SK-N-SH (cell line): ENCODE data around the gene P2RX2. TPM values are rescaled to one million over a fixed set of nuclear protein-coding genes. Genes with fewer than 3 reads are reported as not detected.

Experiments used
- CTCF ChIA-PET: fragments of 300-600, 350-600 bp; formaldehyde crosslinking; extraction: SDS; loops from one replicate; lab custom pipeline; 2021; lab: Yijun Ruan, JAX
- POLR2A ChIA-PET: fragments of 350-600 bp; sonication (Branson Sonifier 250); formaldehyde crosslinking; extraction: SDS; loops from one replicate; lab custom pipeline; 2020; ENCODE audit warnings: antibody characterized with exemption, inconsistent platforms; lab: Yijun Ruan, JAX
- DNase-seq: peaks from one replicate; pipeline ENCODE4 v3.0.0; 2012
- H2AFZ ChIP-seq: fragments of 200-600 bp; sonication (generic); 2 replicates; pipeline ENCODE4 v1.8.1; 2016; ENCODE audit warnings: antibody characterized with exemption, mild to moderate bottlenecking, low read depth
- H3F3A ChIP-seq: fragments of 200-600 bp; sonication (generic); replicated peaks from 2 replicates; pipeline ENCODE3; 2016; ENCODE audit warnings: antibody characterized with exemption, mild to moderate bottlenecking; ENCODE audit not compliant: insufficient read depth
- H3K27ac ChIP-seq, 2 experiments: fragments of 200-500 bp in 1 of 2; fragments of 200-600 bp in 1 of 2; sonication (Bioruptor generic) in 1 of 2; sonication (generic), shearing (Covaris generic) in 1 of 2; 2 replicates each; pipeline versions ENCODE4 v1.5.1 to v1.6.1; 2014 to 2016; ENCODE audit warnings: low read depth in 2 of 2, inconsistent platforms in 1 of 2, low read length in 1 of 2, mild to moderate bottlenecking in 1 of 2, mixed read lengths in 1 of 2
- H3K27me3 ChIP-seq: fragments of 200-600 bp; sonication (generic), shearing (Covaris generic); 2 replicates; pipeline ENCODE4 v1.6.1; 2016; ENCODE audit warnings: mixed run types; ENCODE audit not compliant: insufficient read depth
- H3K36me3 ChIP-seq, 2 experiments: fragments of 200-500 bp in 1 of 2; fragments of 200-600 bp in 1 of 2; sonication (Bioruptor generic) in 1 of 2; sonication (generic) in 1 of 2; replicated peaks in 1 of 2; 2 replicates each; pipeline versions ENCODE3 to v1.5.1; 2014 to 2016; ENCODE audit warnings: low read length in 1 of 2, mild to moderate bottlenecking in 1 of 2; ENCODE audit not compliant: insufficient read depth in 2 of 2, control insufficient read depth in 1 of 2
- H3K4me1 ChIP-seq, 2 experiments: fragments of 200-500 bp in 1 of 2; fragments of 200-600 bp in 1 of 2; sonication (Bioruptor generic) in 1 of 2; sonication (generic), shearing (Covaris generic) in 1 of 2; 2 replicates each; pipeline versions ENCODE4 v1.5.1 to v1.6.1; 2014 to 2016; ENCODE audit warnings: low read depth in 1 of 2, low read length in 1 of 2, mixed run types in 1 of 2; ENCODE audit not compliant: insufficient read depth in 2 of 2, control insufficient read depth in 1 of 2
- H3K4me2 ChIP-seq: fragments of 200-600 bp; sonication (generic), shearing (Covaris generic); 2 replicates; pipeline ENCODE4 v1.6.1; 2017; ENCODE audit warnings: mixed run types
- H3K4me3 ChIP-seq, 2 experiments: fragments of 200-500 bp in 1 of 2; fragments of 200-600 bp in 1 of 2; sonication (Bioruptor generic) in 1 of 2; sonication (generic), shearing (Covaris generic) in 1 of 2; 2 replicates each; pipeline versions ENCODE4 v1.5.1 to v1.8.1; 2014 to 2016; ENCODE audit warnings: low read depth in 2 of 2, inconsistent platforms in 1 of 2, low read length in 1 of 2, mild to moderate bottlenecking in 1 of 2, mixed read lengths in 1 of 2, moderate library complexity in 1 of 2
- H3K79me2 ChIP-seq: fragments of 200-600 bp; sonication (generic); 2 replicates; pipeline ENCODE4 v1.8.1; 2017; ENCODE audit warnings: mild to moderate bottlenecking; ENCODE audit not compliant: insufficient read depth
- H3K9ac ChIP-seq: fragments of 200-600 bp; sonication (generic); 2 replicates; pipeline ENCODE4 v1.6.1; 2017; ENCODE audit warnings: mixed run types
- H3K9me2 ChIP-seq: fragments of 200-600 bp; sonication (generic); 2 replicates; pipeline ENCODE4 v1.6.1; 2017; ENCODE audit warnings: mixed run types
- H3K9me3 ChIP-seq: fragments of 200-600 bp; sonication (generic); 2 replicates; pipeline ENCODE4 v1.6.1; 2017; ENCODE audit warnings: mixed run types, mild to moderate bottlenecking, moderate library complexity
- H4K20me1 ChIP-seq: fragments of 200-600 bp; sonication (generic); 2 replicates; pipeline ENCODE4 v1.6.1; 2017; ENCODE audit warnings: mild to moderate bottlenecking, mixed run types; ENCODE audit not compliant: insufficient read depth
- CHD2 ChIP-seq: fragments of 150-350 bp; IDR thresholded peaks from 2 replicates; pipeline ENCODE4 v1.6.1; 2018; ENCODE audit warnings: low read length; ENCODE audit not compliant: partially characterized antibody
- FOSL2 ChIP-seq: IDR thresholded peaks from 2 replicates; pipeline ENCODE4 v1.4.0; 2012; ENCODE audit warnings: low read depth, mild to moderate bottlenecking, moderate library complexity, borderline replicate concordance
- FOXJ3 ChIP-seq: sonication (generic); formaldehyde crosslinking; IDR thresholded peaks from 2 replicates; pipeline ENCODE4 v1.5.1; 2020; ENCODE audit warnings: mild to moderate bottlenecking, missing genetic modification reagents
- GABPA ChIP-seq: IDR thresholded peaks from 2 replicates; pipeline ENCODE4 v1.4.0; 2012; ENCODE audit warnings: low read depth, mild to moderate bottlenecking
- GATA2 ChIP-seq: sonication (generic); formaldehyde crosslinking; IDR thresholded peaks from 2 replicates; pipeline ENCODE4 v1.5.0; 2020; ENCODE audit warnings: mild to moderate bottlenecking, missing genetic modification reagents
- MXI1 ChIP-seq: IDR thresholded peaks from 2 replicates; pipeline ENCODE4 v1.6.1; 2012; ENCODE audit warnings: mild to moderate bottlenecking, low read depth, low read length, improper control_type of control experiment
- POLR2AphosphoS5 ChIP-seq: IDR thresholded peaks from 2 replicates; pipeline ENCODE4 v1.6.1; 2012; ENCODE audit warnings: low read depth, low read length
- RXRA ChIP-seq: IDR thresholded peaks from 2 replicates; pipeline ENCODE4 v1.4.0; 2012; ENCODE audit warnings: low read depth, mild to moderate bottlenecking, borderline replicate concordance
- SIN3A ChIP-seq: IDR thresholded peaks from 2 replicates; pipeline ENCODE4 v1.6.1; 2012; ENCODE audit warnings: low read depth, mild to moderate bottlenecking, low read length, moderate library complexity, borderline replicate concordance
- TEAD4 ChIP-seq: IDR thresholded peaks from 2 replicates; pipeline ENCODE4 v1.4.0; 2012; ENCODE audit warnings: mild to moderate bottlenecking, borderline replicate concordance; ENCODE audit not compliant: insufficient read depth
- WGBS: methylation state at CpG from one replicate; pipeline ENCODE4 v1.1.6; 2017; ENCODE audit warnings: low lambda C conversion rate; 5-methylcytosine and 5-hydroxymethylcytosine counted together
- polyA plus RNA-seq, 3 experiments: library from polyadenylated mRNA; depleted of rRNA; stranded (reverse); fragments of >200 nt; gene quantifications; 2 replicates each; pipeline ENCODE4 v1.2.3, GENCODE V29; 2012
- TF ChIP-seq, protein P1 (sequence below): IDR thresholded peaks from 2 replicates; pipeline ENCODE4 v1.4.0; 2012; ENCODE audit warnings: low read depth, borderline replicate concordance
- TF ChIP-seq, protein P2 (sequence below): IDR thresholded peaks from 2 replicates; pipeline ENCODE4 v1.4.0; 2012; ENCODE audit warnings: low read depth
- TF ChIP-seq, protein P3 (sequence below): fragments of 200-600 bp; sonication (generic); IDR thresholded peaks from 2 replicates; pipeline ENCODE4 v1.6.1; 2017; ENCODE audit warnings: antibody characterized with exemption, mild to moderate bottlenecking, moderate library complexity
- TF ChIP-seq, protein P4 (sequence below): IDR thresholded peaks from 2 replicates; pipeline ENCODE4 v1.4.0; 2012; ENCODE audit warnings: low read depth, borderline replicate concordance
- TF ChIP-seq, protein P5 (sequence below): IDR thresholded peaks from 2 replicates; pipeline ENCODE4 v1.6.1; 2012; ENCODE audit warnings: mild to moderate bottlenecking, low read depth, low read length, moderate library complexity

The P2RX2 gene
- polyA plus RNA-seq, 1 of the 3 experiments (the other 2 are of a cell fraction), result 0.03 TPM

DNA sequence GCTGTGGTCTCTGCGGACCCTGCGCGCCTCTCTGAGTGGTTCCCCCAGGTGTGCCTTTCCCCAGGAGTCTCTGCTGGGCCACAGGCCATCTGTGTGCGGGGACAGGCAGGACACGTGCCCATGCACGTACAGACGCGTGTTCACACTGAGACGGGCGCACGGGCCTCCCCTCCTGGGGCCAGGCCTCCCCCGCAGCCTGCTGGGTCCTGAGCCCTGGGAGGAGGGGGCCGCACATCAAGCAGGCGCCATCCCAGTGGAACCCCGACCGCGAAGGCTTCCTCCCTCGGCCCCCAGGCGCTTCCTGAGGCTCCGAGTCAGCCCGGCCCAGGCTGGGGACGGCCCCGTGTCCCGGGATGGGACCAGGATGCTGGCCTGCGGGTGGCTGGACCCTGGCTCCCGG, 47.9 kb upstream of the P2RX2 start:
- H3K4me2 ChIP-seq, result no peak overlapping the region
- ChIA-PET POLR2A (no interaction called here), CTCF (no interaction called here)
- no peaks in the 10 kb centered on the region for H3K4me1 ChIP-seq
- no peaks in the 10 kb centered on the region for H3K79me2 ChIP-seq
- no peak for DNase-seq
- no peak overlapping the region for H2AFZ ChIP-seq
- H3K27ac ChIP-seq, result no peak overlapping the region
- H3K9ac ChIP-seq, result no peak overlapping the region
- no peaks in the 10 kb centered on the region for H3F3A ChIP-seq
- no peaks in the 10 kb centered on the region for H3K9me2 ChIP-seq
- H3K9me3 ChIP-seq, result no peaks in the 10 kb centered on the region
- 98% methylated on average over 16 of the region's 26 CpGs for WGBS
- peaks cover 0 to 53% of the 10 kb centered on the region in 2 experiments for H3K36me3 ChIP-seq
- no peaks in the 10 kb centered on the region for H3K27me3 ChIP-seq
- no peak for TF ChIP-seq GABPA
- TF ChIP-seq, protein P1, sequence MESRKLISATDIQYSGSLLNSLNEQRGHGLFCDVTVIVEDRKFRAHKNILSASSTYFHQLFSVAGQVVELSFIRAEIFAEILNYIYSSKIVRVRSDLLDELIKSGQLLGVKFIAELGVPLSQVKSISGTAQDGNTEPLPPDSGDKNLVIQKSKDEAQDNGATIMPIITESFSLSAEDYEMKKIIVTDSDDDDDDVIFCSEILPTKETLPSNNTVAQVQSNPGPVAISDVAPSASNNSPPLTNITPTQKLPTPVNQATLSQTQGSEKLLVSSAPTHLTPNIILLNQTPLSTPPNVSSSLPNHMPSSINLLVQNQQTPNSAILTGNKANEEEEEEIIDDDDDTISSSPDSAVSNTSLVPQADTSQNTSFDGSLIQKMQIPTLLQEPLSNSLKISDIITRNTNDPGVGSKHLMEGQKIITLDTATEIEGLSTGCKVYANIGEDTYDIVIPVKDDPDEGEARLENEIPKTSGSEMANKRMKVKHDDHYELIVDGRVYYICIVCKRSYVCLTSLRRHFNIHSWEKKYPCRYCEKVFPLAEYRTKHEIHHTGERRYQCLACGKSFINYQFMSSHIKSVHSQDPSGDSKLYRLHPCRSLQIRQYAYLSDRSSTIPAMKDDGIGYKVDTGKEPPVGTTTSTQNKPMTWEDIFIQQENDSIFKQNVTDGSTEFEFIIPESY, result no peak
- TF ChIP-seq RXRA, result no peak
- no peak for TF ChIP-seq FOSL2
- TF ChIP-seq FOXJ3 (CRISPR knock-in tag), result no peak
- no peak for TF ChIP-seq GATA2 (CRISPR knock-in tag)
- TF ChIP-seq CHD2, result no peak
- no peak for TF ChIP-seq POLR2AphosphoS5
- TF ChIP-seq, protein P2, sequence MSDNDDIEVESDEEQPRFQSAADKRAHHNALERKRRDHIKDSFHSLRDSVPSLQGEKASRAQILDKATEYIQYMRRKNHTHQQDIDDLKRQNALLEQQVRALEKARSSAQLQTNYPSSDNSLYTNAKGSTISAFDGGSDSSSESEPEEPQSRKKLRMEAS, result no peak
- no peak for TF ChIP-seq MXI1
- TF ChIP-seq, protein P3, sequence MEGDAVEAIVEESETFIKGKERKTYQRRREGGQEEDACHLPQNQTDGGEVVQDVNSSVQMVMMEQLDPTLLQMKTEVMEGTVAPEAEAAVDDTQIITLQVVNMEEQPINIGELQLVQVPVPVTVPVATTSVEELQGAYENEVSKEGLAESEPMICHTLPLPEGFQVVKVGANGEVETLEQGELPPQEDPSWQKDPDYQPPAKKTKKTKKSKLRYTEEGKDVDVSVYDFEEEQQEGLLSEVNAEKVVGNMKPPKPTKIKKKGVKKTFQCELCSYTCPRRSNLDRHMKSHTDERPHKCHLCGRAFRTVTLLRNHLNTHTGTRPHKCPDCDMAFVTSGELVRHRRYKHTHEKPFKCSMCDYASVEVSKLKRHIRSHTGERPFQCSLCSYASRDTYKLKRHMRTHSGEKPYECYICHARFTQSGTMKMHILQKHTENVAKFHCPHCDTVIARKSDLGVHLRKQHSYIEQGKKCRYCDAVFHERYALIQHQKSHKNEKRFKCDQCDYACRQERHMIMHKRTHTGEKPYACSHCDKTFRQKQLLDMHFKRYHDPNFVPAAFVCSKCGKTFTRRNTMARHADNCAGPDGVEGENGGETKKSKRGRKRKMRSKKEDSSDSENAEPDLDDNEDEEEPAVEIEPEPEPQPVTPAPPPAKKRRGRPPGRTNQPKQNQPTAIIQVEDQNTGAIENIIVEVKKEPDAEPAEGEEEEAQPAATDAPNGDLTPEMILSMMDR, result no peak
- TF ChIP-seq, protein P4, sequence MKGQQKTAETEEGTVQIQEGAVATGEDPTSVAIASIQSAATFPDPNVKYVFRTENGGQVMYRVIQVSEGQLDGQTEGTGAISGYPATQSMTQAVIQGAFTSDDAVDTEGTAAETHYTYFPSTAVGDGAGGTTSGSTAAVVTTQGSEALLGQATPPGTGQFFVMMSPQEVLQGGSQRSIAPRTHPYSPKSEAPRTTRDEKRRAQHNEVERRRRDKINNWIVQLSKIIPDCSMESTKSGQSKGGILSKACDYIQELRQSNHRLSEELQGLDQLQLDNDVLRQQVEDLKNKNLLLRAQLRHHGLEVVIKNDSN, result no peak
- TF ChIP-seq, protein P5, sequence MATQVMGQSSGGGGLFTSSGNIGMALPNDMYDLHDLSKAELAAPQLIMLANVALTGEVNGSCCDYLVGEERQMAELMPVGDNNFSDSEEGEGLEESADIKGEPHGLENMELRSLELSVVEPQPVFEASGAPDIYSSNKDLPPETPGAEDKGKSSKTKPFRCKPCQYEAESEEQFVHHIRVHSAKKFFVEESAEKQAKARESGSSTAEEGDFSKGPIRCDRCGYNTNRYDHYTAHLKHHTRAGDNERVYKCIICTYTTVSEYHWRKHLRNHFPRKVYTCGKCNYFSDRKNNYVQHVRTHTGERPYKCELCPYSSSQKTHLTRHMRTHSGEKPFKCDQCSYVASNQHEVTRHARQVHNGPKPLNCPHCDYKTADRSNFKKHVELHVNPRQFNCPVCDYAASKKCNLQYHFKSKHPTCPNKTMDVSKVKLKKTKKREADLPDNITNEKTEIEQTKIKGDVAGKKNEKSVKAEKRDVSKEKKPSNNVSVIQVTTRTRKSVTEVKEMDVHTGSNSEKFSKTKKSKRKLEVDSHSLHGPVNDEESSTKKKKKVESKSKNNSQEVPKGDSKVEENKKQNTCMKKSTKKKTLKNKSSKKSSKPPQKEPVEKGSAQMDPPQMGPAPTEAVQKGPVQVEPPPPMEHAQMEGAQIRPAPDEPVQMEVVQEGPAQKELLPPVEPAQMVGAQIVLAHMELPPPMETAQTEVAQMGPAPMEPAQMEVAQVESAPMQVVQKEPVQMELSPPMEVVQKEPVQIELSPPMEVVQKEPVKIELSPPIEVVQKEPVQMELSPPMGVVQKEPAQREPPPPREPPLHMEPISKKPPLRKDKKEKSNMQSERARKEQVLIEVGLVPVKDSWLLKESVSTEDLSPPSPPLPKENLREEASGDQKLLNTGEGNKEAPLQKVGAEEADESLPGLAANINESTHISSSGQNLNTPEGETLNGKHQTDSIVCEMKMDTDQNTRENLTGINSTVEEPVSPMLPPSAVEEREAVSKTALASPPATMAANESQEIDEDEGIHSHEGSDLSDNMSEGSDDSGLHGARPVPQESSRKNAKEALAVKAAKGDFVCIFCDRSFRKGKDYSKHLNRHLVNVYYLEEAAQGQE, result no peak
- TF ChIP-seq SIN3A, result no peak
- no peak for TF ChIP-seq TEAD4
- H3K4me3 ChIP-seq, result no peak overlapping the region
- H4K20me1 ChIP-seq, result 0 out of 2 replicates have a peak, but pooled peaks cover 7% of the 10 kb centered on the region
